ENCODE measurements around the gene FBXW9.
"Not testable (repeated sequence)": the region's sequence is repeated elsewhere in the genome, so short reads cannot be mapped to it uniquely, and the experiment has no call there.

DNA sequence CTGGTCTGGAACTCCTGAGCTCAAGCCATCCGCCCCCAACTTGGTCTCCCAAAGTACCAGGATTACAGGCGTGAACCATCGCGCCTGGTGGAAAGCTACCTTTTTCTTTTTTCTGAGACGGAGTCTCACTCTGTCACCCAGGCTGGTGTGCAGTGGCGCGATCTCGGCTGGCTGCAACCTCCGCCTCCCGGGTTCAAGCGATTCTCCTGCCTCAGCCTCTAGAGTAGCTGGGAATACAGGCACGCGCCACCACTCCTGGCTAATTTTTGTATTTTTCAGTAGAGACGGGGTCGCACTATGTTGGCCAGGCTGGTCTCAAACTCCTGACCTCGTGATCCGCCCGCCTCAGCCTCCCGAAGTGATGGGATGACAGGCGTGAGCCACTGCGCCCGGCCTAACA lies 994 bp upstream of the FBXW9 start:
- TF ChIP-seq, protein P1, sequence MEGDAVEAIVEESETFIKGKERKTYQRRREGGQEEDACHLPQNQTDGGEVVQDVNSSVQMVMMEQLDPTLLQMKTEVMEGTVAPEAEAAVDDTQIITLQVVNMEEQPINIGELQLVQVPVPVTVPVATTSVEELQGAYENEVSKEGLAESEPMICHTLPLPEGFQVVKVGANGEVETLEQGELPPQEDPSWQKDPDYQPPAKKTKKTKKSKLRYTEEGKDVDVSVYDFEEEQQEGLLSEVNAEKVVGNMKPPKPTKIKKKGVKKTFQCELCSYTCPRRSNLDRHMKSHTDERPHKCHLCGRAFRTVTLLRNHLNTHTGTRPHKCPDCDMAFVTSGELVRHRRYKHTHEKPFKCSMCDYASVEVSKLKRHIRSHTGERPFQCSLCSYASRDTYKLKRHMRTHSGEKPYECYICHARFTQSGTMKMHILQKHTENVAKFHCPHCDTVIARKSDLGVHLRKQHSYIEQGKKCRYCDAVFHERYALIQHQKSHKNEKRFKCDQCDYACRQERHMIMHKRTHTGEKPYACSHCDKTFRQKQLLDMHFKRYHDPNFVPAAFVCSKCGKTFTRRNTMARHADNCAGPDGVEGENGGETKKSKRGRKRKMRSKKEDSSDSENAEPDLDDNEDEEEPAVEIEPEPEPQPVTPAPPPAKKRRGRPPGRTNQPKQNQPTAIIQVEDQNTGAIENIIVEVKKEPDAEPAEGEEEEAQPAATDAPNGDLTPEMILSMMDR (IDR thresholded peaks at IDR 0.05), result not testable (repeated sequence)
- TF ChIP-seq POLR2AphosphoS5, POLR2A (IDR thresholded peaks at IDR 0.05): not testable (repeated sequence)
